Right ventricle myocardium superior (tissue), 1 donor: ENCODE results near the gene HDAC9. TPM values are rescaled to one million over a fixed set of nuclear protein-coding genes. Genes with fewer than 3 reads are reported as not detected.

Experiments
- ATAC-seq: fragments of 200-7000 bp; cut with Tn5 transposase; one replicate; pipeline ENCODE4 v1.9.1; 2020; ENCODE audit warnings: mild to moderate bottlenecking; ENCODE audit not compliant: poor library complexity
- DNase-seq: peaks from one replicate; pipeline ENCODE4 v3.0.0-alpha.2; 2020
- intact Hi-C: fragments of 100-400 bp; cut with DNase I; formaldehyde crosslinking; loops from one replicate; pipeline ENCODE4 v1.11.2; 2022
- long read RNA-seq: library from polyadenylated mRNA; unstranded; transcript quantifications from one replicate; pipeline ENCODE4 v2.0.0, GENCODE V29; 2021
- total RNA-seq: library from RNA; stranded (reverse); fragmentation: NEBNext Ultra II Directional; extraction: Animal tissue kit (Norgen Biotek cat#: 25700); gene quantifications from one replicate; pipeline ENCODE4 v1.2.1, GENCODE V29; 2021
- donor health status: DM: no; HTN: yes; CAD: no; lungs with severe emphysema.

Gene HDAC9
- 22.8 TPM for total RNA-seq
- long read RNA-seq, full-length matches to known transcripts = 1 of 19 reads
- long read RNA-seq, partial matches to known transcripts = 7 of 19 reads
- long read RNA-seq, other reads (novel, unspliced or antisense) = 11 of 19 reads

GRCh38 chr7:18495412-18496340 lies at the start of gene HDAC9:
Gene HDAC9 (plus strand): TSS chr7:18495749. CDS start chr7:18496303, 554 bp downstream.
- ATAC-seq (peak; percentile 92), DNase-seq (peak; percentile 37)
- intact Hi-C loops = no loop called here

- DNase-seq = no peak
- intact Hi-C loops = no loop called here
- peak; percentile 39 for ATAC-seq
Observed at GRCh38 chr7:18445916-18446520, 49.5 kb upstream of the HDAC9 start.

DNA sequence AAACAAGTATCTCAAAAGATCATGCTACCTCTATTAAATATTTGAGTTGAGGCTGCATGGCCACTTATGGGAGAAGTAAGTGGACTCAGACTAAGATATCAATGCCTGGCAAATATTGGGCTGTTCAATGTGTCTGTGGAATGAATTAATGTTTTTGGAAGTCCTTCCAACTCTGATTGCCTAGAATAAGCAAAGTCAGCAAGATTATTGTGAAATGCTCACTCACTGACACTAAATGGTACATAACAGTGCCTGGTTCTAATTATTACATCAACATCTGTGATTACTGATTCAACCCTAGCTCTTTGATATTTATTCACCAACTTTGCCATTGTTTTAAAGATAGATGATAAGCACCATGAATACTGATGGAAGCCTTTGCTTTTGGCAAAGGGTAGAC lies 45.5 kb upstream of the HDAC9 start:
- intact Hi-C loops = no loop called here
- ATAC-seq = no peak
- no peak for DNase-seq

DNA sequence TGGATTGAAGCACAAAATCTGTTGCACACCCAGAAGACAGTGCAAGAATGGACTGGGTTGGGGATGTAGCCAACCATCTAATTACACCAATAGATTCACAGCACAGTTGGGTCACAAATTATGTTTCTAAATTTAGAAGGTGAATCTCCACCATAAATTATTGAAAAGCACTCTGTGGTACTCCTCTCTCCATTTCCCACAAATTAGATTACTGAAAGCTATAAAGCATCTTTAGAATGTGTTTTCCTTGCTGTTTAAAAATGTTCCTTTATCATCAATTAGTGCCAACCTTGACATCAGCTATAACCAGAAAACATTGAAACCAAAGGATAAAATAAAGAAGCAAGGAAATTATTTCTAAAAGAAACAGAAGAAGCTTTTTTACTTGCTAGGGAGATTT lies 39.9 kb upstream of the HDAC9 start:
- ATAC-seq (no peak), DNase-seq (no peak)
- intact Hi-C loops = no loop called here

GRCh38 chr7:18457832-18458231 lies 37.7 kb upstream of the HDAC9 start:
- intact Hi-C loops = no loop called here
- ATAC-seq = peak; percentile 73
- DNase-seq = no peak

- intact Hi-C loops = no loop called here
- ATAC-seq (peak; percentile 20), DNase-seq (no peak)
Observed at GRCh38 chr7:18458830-18459229, 36.7 kb upstream of the HDAC9 start.

DNA sequence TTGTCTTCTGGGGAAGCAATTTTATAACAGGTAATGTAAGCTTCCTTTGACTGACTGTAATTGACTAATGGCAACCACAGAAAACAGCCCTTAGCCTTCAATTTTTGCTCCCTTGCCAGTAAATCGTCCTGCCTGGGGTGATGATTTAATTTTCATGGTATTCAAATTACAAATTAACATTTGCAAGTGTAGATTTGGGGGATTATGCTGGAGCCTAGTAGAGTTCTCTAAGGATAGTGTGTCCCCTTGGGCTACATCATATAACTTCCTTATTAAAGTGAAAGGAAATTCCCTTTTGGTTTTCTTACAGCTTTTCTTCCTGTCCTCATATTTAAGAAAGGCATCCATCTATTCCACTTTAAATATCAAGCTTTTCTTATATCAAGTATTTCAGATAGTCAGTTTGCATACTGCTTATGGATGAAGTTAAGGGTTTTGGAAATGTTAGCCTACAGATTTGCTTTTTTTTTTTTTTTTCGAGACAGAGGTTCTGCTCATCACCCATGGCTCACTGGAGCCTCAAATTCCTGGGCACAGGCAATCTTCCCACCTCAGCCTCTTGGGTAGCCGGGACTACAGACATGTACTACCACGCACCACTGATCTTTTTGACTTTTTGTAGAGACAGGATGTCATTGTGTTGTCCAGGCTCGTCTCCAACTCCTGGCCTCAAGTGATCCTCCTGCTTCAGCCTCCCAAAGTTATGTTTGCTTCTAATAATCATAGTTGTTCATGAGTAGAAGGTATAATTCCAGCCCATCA lies 35.9 kb upstream of the HDAC9 start:
- intact Hi-C loops = no loop called here
- DNase-seq (no peak), ATAC-seq (no peak)

GRCh38 chr7:18461785-18462467 lies 33.6 kb upstream of the HDAC9 start:
- intact Hi-C loops = no loop called here
- ATAC-seq (no peak), DNase-seq (no peak)

DNA sequence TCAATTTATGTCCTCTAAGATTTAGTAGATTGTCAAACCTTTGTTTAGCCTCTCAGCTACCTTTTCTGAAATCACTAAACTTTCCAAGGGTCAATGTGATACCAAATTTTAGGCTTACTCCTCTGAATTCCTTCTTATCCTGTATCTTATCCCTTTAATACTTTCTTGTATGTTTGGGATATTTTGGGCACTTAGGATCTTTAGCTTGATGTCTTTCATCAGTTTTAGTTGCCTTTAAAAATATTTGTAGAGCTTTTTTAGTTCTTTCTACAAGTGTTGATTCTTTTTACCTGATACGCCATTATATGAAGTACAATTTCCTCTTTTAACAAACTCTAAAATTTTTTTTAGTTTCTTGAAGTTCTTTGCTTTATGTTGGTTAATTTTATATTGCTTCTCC lies 30.7 kb upstream of the HDAC9 start:
- DNase-seq (no peak), ATAC-seq (no peak)
- intact Hi-C loops = no loop called here

DNA sequence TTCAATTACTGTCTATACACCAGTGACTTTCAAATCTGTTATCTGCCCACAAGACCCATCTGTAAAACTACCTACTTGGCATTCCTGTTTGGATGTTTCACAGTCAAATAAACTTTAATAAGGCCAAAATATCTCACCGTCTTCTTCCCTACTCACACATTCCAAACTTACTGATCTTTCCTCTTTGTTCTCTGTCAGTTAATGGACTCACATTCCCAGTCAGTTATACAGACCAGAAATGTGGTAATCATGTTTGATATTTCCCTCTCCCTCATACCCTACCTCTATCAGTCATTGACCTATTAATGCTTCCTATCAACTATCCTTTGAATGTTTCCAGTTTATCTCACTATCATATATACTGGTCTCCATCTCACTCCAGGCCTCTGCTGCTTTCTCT lies 28.5 kb upstream of the HDAC9 start:
- no peak for DNase-seq
- ATAC-seq = no peak
- intact Hi-C loops = no loop called here

DNA sequence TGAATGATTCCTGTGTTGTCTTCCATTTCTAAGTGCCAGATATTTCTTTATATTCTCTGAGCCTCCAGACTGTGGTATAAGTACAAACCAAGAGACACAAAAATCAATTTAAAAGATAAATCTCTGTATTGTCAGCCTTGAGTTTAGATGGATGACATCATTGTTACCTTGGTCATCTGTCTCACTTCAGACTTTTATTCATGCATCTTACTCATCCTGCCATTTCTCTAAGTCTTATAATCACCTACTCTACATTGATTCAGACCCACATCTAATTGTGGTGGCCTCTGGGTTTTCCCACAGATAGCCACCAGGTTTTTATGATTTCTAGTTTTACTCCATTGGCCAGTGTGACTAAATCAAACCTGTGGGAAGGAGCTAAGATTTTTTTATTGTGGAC lies 26.8 kb upstream of the HDAC9 start:
- ATAC-seq = no peak
- DNase-seq = no peak
- intact Hi-C loops = no loop called here

DNA sequence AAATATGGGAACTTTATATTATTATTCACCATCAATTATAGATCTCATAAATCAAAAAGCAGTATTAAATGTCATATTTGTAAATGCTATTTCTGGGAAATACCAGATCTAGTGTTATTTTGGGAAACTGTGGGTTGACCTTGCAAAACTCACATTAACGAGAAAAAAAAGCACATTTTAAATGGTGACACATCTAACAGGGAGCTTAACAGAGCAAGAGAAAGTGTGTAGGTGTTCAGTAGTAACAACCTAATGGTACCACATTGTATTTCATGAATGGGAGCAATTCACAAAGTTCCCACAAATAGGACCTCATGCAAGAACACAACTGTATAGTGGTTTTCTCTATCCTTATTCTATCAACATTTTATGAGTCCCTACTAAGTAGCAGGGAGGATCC lies 26.2 kb upstream of the HDAC9 start:
- DNase-seq = no peak
- intact Hi-C loops = no loop called here
- no peak for ATAC-seq

- DNase-seq = no peak
- ATAC-seq = no peak
- intact Hi-C loops = no loop called here
Observed at GRCh38 chr7:18471476-18472160, 23.9 kb upstream of the HDAC9 start.

DNA sequence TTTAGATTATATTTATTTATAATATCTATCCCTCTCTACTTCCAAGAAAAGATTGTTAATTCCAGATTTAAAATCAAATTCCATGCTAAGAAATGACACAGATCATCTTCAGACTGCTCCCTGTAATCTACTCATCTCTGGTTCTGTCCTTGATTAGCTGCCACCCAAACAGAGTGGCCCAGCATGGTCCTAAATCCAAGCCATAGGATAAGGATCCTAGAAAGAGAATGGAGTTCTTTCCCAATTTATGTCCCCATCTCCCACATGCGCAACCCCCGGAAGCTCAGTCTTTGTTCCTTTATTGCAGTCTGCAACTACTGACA lies 23.4 kb upstream of the HDAC9 start:
- ATAC-seq (no peak), DNase-seq (no peak)
- intact Hi-C loops = no loop called here

DNA sequence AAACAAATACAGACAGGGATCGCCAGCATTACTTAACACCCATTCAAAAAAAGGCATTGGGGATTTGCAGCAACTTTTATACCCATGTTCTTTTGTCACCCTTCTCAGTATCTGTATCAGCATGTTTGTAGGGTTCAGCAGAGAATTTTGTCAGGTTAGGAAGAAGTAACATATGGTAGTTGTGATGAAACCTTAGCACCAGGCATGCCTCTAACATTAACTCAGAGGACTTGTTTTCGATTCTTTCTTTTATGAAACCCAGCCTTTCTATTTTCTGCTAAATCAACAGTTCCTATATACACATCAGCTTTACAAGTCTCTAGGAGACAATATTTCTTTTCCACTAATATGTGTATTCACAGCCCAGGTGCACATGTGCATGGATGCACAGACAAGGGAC lies 22.4 kb upstream of the HDAC9 start:
- DNase-seq (no peak), ATAC-seq (no peak)
- intact Hi-C loops = no loop called here

DNA sequence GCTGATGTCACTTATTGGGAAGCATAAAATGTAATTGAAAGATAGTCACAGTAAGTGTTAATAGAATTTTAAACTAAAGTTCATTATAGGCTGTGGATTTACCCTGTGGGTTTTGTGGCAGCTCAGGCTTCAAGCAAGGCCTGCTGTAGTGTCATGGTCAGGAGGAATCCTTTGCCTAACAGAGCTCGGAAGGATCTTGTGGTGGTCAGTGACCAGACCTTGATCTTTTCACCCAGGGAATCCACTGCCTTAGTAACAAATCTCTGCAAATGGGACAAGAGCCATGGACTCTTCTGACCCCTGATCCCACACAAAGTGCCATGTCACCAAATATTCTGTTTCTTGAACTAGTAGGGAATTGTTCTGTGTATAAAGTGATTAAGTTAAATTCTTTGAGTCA lies 20.6 kb upstream of the HDAC9 start:
- ATAC-seq = no peak
- intact Hi-C loops = no loop called here
- no peak for DNase-seq

GRCh38 chr7:18475488-18475887 lies 20.1 kb upstream of the HDAC9 start:
- DNase-seq = no peak
- no peak for ATAC-seq
- intact Hi-C loops = no loop called here

DNA sequence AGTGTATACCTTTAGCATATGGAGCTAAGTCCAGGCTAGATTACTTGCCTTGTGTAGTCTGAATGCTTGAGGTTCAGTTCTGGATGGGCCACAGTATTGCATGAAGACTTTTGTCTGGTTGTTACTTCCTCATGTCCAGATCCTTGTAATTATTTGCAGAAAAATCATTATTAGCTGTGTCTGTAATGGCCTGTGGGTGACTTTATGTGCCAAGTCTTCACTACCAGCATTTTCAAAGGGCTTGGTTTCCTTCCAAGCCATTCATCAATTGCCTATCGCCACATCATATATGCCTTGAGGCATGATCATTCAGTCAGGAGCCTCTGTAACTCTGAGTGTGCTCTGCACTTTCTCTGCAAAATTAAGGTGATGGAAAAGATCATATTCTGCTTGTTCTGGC lies 13.8 kb upstream of the HDAC9 start:
- DNase-seq (no peak), ATAC-seq (no peak)
- intact Hi-C loops = no loop called here

DNA sequence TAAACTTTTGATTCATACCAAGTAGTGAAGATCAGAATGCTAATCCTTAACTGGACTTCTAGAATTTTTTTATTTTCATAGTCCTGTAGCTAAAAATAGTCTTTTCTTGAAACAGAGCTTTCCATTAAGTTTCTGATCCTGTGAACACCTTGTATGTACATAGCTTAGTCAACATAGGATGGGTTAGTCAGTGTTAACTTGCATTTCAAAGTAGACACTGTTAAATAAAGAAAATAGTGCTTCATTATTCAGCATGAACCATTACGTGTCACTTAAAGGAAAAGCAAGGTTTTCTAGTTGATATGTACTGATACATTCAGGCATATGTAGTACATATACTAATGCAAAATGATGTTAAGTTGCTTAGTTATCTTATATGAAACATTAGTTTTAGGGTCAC lies 7.5 kb upstream of the HDAC9 start:
- no peak for DNase-seq
- intact Hi-C loops = no loop called here

More for the DNA sequence above, 7.5 kb upstream of the HDAC9 start:
- ATAC-seq = no peak
